ENCODE measurements around the gene FGFBP3.
"Not testable (repeated sequence)": the region's sequence is repeated elsewhere in the genome, so short reads cannot be mapped to it uniquely, and the experiment has no call there.

Gene FGFBP3

DNA sequence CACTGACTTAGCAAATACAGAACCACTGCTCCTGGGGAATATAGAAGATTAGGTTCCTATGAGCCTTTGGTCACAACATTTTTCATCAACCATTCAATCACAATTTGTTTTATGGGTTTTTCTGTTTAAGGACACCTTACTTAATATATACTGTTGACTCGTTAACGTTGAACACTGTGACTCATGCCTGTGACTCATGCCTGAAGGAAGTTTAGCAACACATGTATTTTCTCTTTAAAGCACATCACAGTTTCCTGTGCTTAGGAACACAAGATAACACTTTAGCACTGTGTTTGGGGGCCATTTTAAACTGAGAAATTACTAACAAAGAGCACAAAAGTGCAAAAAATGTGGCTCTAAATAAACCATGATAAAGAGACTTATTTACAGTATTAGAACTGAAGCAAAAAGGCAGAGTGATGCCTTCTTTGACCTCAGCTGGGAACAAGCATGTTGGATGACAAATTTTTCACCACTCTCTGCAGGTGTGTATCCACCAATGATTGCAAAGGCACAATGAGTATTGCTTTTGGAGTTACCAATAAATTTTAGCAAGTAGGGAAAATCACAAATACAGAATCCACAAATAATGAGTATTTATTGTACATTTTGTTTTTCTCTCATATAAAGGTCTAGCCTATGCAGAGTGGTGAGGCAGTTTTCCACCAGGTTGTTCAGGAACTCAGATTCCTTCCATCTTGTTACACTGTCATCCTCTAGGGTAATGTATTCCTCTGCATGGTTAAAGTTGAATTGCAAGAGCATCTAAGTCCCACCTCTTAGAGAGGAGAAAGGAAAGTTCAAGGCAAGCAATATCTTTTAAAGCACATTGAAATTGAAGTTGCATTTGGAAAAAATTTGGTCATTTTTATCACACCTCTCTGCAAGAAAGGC, 7.3 kb downstream of the FGFBP3 start:
- peak in 1 of 5 donors; percentile 85 for DNase-seq

DNA sequence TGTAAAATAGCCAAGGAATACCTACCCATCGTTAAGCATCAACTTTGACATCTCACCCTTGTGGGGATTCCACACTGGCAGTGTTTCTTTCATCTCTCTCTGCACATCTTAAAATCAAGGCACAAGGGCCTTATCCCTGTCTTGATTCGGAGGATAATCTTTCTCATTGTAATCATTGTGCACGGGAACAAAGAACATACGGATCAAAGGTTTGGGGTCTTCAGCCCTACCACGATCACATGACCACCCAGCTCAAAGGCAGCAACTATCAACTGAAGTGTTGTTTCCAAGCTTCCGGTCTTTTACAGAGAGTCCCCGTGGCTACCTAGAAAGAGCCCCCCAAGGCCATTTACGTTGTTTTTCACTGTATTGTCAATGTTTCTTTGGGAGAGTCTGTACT, 11.9 kb downstream of the FGFBP3 start:
- no peak for DNase-seq

DNA sequence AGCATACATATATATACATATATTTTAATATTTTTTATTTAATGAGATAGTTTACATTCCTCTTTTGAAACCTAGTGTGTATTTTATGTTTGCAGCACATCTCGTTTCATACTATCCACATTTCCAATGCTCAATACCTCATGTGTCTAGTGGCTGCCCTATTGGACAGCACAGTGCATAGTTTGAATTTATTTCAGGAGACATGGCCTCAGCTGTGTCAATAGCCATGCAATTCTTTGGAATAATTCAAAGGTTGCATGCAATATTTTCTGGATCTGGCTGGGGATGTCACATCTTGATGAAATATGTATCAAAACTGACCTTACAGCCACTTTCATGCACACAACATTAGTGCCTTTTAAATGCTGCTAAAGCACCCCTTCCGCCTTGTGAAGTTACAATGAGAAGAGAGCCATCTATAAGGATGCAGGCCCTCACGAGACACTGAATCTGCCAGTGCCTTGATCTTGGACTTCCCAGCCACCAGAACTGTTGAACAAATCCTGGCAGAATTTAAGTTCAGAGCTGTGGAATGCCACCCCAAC, 13.0 kb downstream of the FGFBP3 start:
- DNase-seq: no peak

DNA sequence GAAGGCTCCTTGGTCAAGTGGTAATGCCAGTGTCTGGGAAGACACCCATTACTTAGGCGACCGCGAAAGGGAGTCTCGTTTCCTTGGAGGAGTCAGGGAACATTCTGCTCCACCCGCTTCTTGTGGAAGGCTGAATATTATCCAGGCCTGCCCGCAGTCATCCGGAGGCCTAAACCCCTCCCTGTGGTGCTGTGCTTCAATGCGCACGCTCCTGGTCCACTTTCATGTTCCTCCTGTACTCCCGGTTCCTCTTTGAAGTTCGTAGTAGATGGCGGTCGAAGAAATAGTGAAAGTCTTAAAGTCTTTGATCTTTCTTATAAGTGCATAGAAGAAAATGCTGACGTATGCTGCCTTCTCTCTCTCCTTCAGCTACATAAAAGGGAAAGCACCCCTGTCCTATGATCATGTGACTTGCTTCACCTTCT, 15.0 kb downstream of the FGFBP3 start:
- not testable (repeated sequence) for DNase-seq

DNA sequence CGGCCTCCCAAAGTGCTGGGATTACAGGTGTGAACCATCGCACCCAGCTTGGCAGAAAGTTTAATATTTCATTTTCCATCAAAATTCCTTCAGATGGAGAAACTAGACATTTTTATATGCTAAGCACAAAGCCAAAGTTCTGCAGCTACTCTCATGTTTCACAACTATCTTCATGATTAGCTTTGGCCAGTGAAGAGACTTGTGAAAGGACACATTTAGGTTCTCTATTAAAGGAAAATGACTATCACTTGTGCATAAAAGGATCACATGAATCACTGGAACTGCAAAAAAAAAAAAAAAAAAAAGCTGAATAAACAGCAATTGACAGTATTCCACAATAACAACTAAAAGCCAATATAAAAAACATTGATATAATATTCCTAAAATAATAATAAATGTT, 16.2 kb downstream of the FGFBP3 start:
- no peak for DNase-seq

DNA sequence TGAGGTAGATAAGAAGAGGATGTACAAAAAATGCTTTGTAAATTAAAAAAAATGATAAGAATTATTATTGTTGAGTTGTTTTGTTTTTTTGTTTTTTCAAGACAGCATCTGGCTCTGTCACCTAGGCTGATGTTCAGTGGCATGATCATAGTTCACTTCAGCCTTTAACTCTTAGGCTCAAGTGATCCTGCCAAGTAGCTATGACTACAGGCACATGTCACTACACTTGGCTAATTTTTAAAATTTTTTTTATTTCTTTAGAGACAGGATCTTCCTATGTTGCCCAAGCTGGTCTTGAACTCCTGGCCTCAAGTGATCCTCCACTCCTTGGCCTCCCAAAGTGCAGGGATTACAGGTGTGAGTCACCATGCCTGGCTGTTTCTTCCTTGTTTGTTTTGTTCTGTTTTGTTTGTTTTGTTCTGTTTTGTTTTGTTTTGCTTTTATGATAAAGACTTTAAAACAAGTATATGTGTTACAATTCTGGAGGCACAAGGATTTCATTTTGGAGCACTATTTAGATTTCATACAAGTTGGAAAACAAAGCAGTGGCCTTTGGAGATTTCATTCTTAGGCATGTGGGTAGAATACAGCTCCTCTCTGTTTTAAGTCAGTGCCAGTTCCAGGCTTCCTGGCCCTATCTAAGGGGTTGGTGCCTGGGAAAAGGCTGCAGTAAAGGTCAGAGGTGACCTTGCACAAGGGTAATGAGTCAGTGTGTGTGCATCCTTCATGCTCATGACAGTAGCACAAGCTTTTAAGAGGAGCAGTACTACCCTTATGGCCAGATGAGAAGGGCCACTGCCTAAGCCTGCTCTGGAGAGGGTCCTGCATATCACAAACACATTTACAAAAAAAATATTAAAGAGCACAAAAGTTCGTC, 17.9 kb downstream of the FGFBP3 start:
- no peak for DNase-seq

DNA sequence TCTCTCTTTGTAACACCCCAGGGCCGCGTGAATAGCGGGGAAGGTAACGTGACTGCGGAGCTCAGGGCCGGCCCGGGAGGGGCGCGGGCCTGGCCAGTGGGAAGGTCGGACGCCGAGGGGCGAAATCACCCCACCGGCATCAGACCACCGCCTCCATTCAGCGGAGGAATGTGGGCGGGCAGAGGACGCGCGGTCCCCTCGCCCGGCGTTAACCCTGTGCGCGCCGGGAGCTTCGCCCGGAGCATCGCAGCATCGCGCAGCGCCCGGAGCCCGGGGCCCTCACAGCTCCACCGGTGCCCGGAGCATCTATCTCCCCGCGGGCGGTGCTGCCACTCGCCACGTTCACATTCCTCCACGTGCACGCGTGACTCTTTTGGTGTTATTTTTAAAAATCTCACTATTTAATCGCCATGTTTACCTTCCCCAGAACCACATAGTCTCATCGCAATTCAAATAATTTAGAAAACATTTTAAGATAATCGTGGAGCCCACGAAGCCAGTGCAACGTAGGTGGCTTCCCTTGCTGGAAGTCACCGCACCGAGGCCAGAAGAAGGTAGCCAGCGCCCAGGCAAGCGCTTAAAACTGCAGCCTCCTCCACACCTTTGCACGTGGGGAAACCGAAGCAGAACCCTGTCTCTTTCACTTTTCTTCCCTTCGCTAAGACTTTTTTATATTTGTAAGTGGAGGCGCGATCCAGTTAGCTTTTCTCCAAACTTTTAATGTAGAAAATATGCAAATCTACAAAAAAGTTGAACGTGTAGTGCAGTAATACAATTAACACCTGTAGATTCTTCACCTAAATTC, 21.8 kb downstream of the FGFBP3 start:
- peak in 1 of 5 donors; percentile 4 for DNase-seq

DNA sequence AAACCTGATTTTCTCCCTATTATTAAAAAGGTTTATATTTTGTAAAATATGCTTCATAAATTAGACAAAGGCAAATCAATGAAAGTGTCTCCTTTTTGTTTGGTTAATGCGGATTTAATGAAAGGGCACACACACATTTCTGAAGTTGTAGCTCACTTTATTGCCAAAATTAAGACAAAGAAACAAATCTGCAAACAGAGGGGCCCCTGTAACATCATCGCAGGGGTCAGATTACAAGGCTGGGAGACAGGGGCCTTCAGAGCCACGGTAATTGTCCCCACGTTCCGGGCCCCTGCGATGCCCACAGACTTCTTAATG, 22.4 kb downstream of the FGFBP3 start:
- DNase-seq: no peak

DNA sequence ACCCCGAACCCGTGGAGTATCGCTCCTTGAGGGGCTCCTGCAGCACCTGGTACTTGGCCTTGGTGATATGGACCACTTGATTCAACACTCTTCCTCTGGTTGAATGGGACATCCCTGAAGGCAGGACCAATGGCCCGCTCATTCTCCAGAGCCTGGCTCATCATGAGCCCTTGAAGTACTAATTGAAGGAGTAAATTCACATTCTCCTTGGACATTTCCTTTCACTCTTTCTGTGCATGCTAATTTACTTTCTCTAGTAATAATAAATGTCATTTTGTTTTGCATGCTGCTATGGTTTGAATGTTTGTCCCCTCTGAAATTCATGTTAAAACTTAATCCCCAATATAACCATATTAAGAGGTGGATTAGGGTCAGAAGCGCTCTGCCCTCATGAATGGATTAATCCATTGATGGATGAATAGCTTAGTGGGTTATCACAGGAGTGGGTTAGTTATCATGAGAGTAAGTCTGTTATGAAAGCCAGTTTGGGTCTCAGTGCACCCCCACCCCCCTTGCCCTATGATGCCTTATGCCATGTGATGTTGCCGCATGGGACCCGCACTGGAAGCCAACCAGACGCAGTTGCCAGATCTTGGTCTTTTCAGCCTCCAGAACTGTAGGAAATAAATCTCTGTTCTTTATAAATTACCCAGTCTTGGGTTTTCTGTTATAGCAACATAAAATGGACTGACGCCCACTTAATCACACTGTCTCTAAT, 23.8 kb downstream of the FGFBP3 start:
- no peak for DNase-seq

DNA sequence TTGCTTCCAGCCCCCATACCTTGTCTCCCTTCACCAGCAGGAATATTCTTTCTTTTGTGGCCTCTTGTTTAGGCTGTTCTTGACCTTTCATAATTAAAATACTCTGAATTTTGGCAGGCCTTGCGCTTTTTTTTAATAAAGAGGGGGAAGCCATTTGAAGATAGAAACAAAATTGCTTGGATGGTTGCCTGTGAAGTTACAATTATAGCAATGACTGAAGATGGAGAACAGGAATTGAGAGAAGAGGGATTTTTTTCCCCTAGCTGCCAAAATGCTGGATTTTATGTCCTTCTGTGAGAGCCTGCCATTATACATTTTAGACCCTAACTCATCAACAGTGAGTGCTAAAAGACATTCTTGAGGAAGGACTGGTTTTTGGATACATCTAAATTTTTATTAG, 24.8 kb downstream of the FGFBP3 start:
- DNase-seq: no peak

DNA sequence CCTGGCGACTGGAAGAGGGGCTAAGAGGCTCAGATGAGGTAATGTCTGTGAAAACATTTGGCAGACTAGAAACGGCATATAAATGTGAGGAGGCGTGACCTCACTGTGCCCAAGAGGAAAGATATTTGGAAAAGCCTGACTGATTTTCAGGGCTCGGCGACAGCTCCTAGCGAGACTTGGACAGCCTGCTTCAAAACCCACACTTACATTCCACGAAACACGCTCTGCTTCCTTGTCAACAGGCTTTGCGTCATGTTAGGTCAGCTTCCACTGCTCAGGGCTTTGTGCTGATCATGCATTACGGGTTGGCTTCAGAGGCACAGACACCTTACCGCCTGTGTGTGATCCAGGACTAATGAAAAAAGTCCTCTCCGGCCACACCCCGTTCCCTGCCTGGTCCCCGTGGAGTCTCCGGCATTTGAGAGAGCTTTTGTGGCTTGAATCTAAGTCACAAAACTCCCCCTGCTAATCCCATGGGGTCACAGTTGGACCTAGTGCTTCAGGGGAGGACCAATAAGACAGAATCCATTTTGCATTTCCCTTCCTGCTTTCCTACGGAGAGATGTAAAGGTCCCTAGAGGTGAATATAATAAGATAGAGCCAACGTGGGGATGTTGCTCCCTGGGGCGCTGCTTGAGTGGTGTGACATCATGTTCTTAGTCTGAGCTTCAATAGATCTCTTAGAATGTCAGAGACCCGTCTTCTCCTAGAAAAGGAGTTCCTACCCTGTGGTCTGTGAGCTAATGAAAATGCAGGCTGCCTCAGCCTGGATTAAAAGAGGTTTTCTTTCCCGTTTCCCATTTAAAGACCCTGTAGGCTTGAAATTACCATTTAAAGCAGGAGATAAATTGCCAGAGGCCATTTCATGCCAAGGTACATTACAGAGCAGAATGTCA, 25.5 kb downstream of the FGFBP3 start:
- no peak for DNase-seq

DNA sequence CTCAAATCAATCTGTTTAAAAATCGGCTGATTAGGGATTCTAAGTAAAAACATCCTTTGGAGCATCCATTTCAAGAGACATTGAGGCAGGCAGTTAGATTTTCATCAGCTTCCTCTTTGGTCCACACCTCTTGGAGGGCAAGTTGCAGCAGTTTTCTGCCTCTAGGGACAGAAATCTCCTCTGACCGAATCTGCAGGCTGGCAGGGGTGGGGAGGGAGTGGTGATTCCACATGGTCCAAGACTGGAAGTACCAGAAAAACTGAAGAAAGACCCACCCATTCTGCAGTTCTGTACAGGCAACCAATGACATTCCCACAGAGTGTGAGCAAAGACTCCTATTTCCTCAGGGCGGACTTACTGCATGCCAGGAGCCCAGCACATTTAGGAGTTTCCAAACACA, 29.0 kb downstream of the FGFBP3 start:
- no peak for DNase-seq

DNA sequence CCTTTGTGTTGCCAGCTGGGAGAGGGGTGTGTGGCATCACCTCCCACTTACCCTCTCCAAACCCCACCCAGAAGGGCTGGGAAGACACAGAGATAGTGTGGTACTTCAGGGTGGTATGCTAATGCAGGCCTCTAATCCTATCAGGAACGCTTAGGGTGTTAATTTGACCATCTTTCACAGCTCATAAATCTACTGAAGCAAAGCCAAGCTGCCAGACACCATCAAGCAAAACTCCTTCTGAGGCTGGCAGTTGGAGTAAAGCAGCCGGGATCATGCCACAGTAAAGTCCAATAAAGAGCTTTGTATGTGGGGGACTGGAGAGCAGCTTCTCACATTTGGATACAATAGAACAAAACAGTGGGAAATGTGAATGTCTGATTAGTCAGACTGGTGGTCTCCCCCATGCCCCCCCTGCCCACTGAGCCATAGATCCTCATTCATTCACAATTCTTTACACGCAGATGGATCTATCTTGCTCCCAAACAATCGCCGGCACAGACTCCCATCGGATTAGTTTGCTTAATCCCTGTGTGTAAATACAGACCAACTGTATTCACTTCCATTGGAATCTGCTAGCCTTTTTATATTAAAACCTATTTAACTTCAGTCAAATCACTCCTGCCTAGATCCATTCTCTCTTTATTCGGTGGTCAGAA, 29.6 kb downstream of the FGFBP3 start:
- DNase-seq: no peak

DNA sequence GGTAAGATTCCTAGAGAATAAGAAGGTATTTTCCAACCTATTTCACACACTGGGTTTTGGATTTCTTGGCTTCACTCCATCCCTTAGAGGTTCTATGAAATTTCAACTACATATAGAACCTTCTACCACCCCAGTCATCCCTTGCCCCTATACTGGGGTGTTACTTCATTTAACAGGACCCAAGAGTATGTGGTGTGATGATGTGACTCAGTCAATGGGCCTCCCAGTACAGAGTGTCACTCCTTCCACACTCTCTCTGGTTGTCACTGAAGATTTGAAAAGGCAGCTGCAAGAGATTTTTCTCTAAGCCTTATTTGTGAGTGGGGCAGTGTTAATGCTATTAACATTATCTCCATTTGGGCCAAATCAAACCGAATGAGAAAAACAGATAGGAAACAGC, 33.5 kb downstream of the FGFBP3 start:
- DNase-seq: no peak

DNA sequence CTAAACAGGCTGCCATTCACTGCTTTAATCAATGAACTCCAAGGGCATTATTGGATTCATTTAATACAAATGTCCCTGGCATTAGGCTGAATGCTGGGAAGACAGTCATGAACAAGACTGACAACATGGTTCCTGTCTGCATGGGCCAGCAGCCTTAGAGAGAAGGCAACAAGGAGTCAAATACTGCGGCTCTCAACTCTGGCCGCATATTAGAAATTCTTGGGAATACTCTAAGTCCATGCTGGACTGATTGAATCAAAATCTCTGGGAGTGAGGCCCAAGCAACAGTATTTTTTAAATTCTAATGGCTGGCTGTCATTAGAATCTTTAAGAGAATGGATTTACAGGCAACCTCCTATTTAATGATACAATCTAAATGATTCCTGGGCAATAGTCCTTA, 34.1 kb downstream of the FGFBP3 start:
- no peak for DNase-seq

DNA sequence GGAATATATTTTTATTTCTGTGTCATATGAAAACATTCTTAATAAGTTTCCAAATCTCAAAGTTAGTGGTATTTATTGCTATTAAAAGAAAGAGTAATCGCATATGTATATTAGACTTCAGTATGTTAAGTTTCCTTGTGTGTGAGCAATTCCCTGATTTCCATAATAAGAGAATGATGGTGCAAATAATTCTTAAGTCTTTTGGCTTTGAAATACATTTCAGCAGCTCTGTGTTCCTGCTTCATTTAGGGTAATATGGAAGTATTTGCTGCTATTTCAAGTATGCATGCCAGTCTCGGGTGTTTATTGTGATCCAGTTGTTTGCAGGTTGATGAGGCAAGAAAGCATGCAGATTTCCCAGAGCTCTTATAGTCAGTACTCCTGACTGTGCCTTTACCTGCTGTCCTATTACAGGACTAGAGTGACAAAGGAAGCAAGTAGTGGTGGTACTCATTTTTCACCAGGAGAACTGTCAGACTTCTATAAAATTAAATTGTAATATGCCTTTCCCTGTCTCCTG, 43.7 kb downstream of the FGFBP3 start:
- no peak for DNase-seq

DNA sequence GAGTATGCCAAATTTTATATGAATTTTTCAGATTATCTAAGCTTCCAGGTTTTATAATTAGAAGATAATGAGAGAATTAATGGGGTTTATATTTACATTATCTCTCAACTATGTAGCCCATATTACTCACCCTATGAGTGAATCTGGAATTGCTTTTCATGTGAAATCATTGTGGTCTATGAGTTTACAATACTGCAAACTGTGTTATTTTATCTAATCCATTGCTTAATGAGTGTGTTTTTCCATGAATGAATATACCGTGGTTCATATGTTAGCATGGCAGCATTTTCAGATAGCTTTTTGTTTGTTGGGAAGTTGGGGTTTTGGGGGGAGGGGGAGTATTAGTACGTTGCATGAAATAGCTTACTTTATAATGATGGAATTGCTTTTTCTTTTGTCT, 44.5 kb downstream of the FGFBP3 start:
- no peak for DNase-seq

DNA sequence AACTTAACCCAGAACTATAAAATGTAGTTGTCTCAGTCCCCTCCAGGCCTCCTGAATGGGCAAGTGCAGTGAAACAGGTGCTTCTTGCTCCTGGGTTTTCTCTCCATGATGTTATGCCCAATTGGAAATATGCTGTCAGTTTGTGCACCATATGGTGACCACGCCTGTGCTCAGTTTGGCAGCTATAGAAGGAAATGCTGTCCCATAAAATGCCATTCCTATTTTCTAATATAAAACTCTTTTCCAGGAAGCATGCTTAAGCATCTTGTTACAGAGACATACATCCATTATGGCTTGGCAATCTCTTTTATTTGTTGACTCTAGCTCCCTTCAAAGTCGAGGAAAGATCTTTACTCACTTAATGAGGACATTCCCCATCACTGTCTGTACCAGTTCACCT, 45.2 kb downstream of the FGFBP3 start:
- no peak for DNase-seq

DNA sequence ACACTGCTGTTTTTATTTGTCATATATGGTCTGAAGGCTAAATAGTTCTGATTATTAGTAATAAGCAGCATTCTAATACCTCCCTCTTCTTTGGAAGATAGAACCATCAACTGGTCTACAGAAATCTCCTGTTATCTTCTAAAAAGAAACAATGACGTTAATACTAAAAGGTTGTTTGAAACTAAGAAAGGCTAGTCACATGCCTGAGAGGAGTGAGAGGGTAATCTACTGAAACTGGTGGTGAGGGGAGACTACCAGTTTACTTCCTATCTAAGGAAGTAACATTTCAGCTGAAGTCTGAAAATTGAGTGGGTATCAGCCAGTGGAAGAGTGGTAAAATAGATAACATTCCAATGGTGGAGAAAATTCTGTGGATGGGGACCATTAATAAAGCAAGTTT, 48.4 kb downstream of the FGFBP3 start:
- DNase-seq: no peak

DNA sequence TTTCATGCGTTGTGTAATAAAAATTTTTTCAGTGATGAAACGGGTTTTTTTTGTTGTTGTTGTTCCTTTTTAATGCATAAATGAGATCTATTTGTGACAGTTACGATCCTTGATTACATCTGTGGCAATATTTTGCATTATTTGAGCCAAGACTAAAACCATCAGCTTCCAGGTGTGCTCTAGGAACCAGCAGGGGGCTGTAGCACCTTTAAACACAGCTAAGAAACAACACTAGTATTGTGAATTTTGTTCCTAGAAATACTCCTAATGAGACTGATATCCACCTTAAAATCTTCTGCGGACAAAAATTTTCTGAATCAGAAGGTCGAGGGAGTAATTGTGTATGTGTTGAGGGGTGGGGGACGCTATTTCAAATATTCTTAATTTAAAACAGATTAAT, 52.6 kb downstream of the FGFBP3 start:
- DNase-seq: no peak

All from T-helper 1 cell (primary cell).